Endothelial cell (in vitro differentiated cells): ENCODE data around the gene TJAP1. TPM values are rescaled to one million over a fixed set of nuclear protein-coding genes. Genes with fewer than 3 reads are reported as not detected.

Source experiments
- DNase-seq: peaks from one replicate; pipeline ENCODE4 v3.0.0; 2021; ENCODE audit warnings: low spot score
- H3K27ac Mint-ChIP-seq: one replicate; pipeline ENCODE4 v1.8.0; 2021; ENCODE audit warnings: mixed read lengths, inconsistent platforms; ENCODE audit not compliant: unreplicated experiment
- H3K27me3 Mint-ChIP-seq: one replicate; pipeline ENCODE4 v1.8.0; 2021; ENCODE audit warnings: mild to moderate bottlenecking, moderate library complexity, mixed read lengths, inconsistent platforms; ENCODE audit not compliant: unreplicated experiment
- H3K36me3 Mint-ChIP-seq: one replicate; pipeline ENCODE4 v1.8.0; 2021; ENCODE audit warnings: mild to moderate bottlenecking, low read depth, mixed read lengths, inconsistent platforms; ENCODE audit not compliant: unreplicated experiment
- H3K4me1 Mint-ChIP-seq: one replicate; pipeline ENCODE4 v1.8.0; 2021; ENCODE audit warnings: mild to moderate bottlenecking, mixed read lengths, inconsistent platforms; ENCODE audit not compliant: unreplicated experiment
- H3K4me3 Mint-ChIP-seq: one replicate; pipeline ENCODE4 v1.8.0; 2021; ENCODE audit warnings: mild to moderate bottlenecking, mixed read lengths, inconsistent platforms; ENCODE audit not compliant: unreplicated experiment
- H3K9me3 Mint-ChIP-seq: one replicate; pipeline ENCODE4 v1.8.0; 2021; ENCODE audit warnings: mixed read lengths, inconsistent platforms; ENCODE audit not compliant: unreplicated experiment
- total RNA-seq: library from RNA; stranded (reverse); fragmentation: NEBNext Ultra II Directional; extraction: Animal tissue kit (Norgen Biotek cat#: 25700); gene quantifications from one replicate; pipeline ENCODE4 v1.2.1, GENCODE V29; 2021; ENCODE audit not compliant: unreplicated experiment
- TF ChIP-seq, protein P1 (sequence below): fragments of 200-600 bp; sonication (generic); IDR thresholded peaks from one replicate; pipeline ENCODE4 v1.5.0; 2021; ENCODE audit warnings: antibody characterized with exemption; ENCODE audit not compliant: unreplicated experiment

TJAP1 gene
- total RNA-seq, 1 donor from 2014 or later, result 41.8 TPM

DNA sequence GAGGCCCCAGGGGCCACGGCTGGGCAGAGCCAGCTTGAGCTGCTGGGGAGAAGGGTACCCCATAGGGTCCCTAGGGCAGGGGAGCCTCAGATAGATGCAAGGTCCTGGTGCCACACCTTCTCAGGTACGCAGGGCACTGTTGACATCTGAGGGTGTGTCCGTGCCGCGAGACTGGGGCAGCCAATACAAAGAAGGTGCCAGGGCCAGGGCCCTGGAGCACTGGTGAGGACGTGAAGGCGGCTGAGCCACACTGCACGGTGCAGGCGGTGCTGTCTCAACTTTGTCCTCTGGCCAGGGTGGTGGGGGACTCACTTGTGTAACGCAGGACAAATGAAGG lies 33.4 kb downstream of the TJAP1 start:
- TF ChIP-seq, protein P1, sequence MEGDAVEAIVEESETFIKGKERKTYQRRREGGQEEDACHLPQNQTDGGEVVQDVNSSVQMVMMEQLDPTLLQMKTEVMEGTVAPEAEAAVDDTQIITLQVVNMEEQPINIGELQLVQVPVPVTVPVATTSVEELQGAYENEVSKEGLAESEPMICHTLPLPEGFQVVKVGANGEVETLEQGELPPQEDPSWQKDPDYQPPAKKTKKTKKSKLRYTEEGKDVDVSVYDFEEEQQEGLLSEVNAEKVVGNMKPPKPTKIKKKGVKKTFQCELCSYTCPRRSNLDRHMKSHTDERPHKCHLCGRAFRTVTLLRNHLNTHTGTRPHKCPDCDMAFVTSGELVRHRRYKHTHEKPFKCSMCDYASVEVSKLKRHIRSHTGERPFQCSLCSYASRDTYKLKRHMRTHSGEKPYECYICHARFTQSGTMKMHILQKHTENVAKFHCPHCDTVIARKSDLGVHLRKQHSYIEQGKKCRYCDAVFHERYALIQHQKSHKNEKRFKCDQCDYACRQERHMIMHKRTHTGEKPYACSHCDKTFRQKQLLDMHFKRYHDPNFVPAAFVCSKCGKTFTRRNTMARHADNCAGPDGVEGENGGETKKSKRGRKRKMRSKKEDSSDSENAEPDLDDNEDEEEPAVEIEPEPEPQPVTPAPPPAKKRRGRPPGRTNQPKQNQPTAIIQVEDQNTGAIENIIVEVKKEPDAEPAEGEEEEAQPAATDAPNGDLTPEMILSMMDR, result no peak
- Mint-ChIP-seq H3K27ac (no peak overlapping the region), H3K9me3 (no peaks in the 10 kb centered on the region)

DNA sequence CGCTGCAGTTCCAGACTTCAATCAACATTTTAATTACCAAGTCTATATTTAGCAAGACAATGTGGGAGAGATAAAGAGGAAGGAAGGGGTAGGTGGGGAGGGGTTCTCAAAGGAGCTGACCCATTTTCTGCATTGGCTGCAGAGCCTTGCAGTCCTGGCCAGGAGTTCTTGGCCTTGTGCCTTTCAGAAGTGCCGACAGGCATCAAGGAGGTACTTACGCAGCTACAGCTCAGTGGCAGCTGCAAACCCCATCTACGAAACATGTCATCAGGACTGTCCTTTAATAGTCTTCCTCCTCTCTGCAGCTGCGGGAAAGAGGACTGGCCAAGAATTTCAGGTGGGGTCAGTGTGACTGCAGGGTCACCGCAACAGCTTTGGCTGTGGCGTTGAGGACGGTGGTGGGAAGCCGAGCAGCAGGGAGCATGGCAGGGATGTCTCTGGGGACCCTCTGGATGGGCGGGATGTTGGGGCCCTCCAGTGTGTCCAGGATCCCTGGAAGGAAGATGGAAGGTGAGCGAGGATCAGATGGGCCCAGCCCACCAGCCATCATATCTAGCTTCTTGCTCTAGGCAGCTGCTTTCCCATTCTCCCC lies 34.5 kb downstream of the TJAP1 start:
- Mint-ChIP-seq H3K27ac (no peak overlapping the region), H3K27me3 (peaks cover 22% of the 10 kb centered on the region), H3K4me1 (peaks cover 29% of the 10 kb centered on the region), H3K36me3 (peaks cover 47% of the 10 kb centered on the region), H3K9me3 (no peaks in the 10 kb centered on the region), H3K4me3 (peak overlapping the region; percentile 67)
- no peak for DNase-seq
- TF ChIP-seq, protein P1, result no peak

More for the DNA sequence above, 33.4 kb downstream of the TJAP1 start:
- Mint-ChIP-seq H3K4me1 (peaks cover 22% of the 10 kb centered on the region), H3K4me3 (no peak overlapping the region), H3K36me3 (peaks cover 44% of the 10 kb centered on the region), H3K27me3 (peaks cover 21% of the 10 kb centered on the region)
- no peak for DNase-seq

DNA sequence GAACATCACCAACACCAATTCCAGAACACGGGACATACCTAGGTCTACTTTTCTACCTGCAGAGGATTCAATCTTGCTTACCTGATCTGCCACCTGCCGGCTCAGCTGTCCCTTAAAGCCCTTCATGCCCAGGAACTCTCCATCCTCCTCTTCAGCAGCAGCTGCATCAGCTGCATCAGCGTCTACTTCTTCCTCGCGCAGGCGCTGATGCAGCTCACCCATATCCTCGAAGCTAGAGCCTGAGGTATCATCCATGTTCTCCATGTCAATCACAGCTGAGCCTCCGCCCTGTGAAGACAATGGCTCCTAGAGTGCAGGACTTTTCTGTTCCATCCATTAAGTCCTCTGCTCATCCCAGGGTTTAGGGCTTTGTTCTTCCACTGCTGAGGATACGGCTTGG lies 38.4 kb downstream of the TJAP1 start:
- Mint-ChIP-seq H3K4me1 (peaks cover 26% of the 10 kb centered on the region), H3K4me3 (no peak overlapping the region), H3K27ac (no peak overlapping the region), H3K27me3 (peaks cover 8% of the 10 kb centered on the region), H3K36me3 (peaks cover 43% of the 10 kb centered on the region), H3K9me3 (no peaks in the 10 kb centered on the region)
- no peak for DNase-seq
- TF ChIP-seq, protein P1, result no peak

DNA sequence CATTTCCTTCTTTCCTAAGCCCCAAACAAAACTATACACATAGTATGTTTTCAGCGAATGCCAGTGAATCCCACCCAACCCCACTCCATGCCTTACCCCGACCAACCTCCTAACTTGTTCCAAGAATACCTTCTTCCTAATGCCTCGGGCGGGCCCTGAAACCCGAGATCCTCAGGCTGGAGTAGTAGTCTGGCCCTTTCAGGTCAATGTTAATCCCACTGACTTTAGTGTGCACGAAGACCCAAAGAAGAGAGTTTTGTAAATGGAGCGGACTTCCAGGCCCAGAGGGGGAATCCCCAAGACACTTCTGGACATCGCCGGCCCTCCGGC lies 39.0 kb downstream of the TJAP1 start:
- H3K27me3 Mint-ChIP-seq, result peaks cover 10% of the 10 kb centered on the region
- no peaks in the 10 kb centered on the region for H3K9me3 Mint-ChIP-seq
- TF ChIP-seq, protein P1, result no peak
- H3K4me1 Mint-ChIP-seq, result peaks cover 26% of the 10 kb centered on the region
- no peak overlapping the region for H3K27ac Mint-ChIP-seq
- no peak overlapping the region for H3K4me3 Mint-ChIP-seq
- DNase-seq, result no peak
- peaks cover 43% of the 10 kb centered on the region for H3K36me3 Mint-ChIP-seq

DNA sequence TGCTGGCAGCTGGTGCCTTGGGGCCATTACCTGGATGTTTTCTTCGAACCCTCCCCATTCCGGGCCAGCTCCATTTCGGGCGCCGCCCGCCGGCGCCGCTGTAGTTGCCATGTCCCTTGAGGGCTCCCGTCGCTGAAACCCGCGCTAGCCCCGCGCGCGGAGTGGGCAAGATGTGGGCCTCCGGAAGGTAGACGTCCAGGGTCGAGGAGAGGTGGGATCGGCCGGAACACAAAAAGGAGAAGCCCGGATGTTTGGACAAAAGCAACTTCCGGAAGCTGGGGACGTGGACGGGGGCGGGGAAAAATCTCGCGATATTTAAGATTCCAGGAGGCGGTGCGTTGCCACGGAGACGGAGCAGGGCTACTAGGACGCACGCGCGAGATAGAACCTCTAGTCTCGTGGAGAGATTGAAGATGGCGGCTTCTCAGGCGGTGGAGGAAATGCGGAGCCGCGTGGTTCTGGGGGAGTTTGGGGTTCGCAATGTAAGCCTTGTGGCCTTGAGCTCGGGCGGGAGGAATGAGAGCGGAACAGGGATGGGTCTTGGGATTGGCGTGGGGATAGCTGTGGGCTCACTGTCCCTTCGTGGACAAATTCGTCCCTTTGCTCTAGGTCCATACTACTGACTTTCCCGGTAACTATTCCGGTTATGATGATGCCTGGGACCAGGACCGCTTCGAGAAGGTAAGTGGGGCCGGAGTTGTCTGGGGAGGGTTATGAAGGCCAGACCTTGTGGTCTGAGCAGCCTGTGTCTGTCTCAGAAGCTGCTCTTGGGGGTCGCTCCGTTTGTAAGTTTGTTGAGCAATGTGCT lies 39.5 kb downstream of the TJAP1 start, which contains the start of the genes POLR1C and YIPF3:
Gene POLR1C (plus strand): TSS at position 393 of the 808 bp plus-strand sequence. CDS start 21 bp downstream, at position 414.
Gene YIPF3 (minus strand): TSS at position 230 of the 808 bp plus-strand sequence. CDS start 119 bp downstream, at position 111.
- Mint-ChIP-seq H3K4me1 (peaks cover 22% of the 10 kb centered on the region), H3K9me3 (no peaks in the 10 kb centered on the region), H3K27me3 (peaks cover 10% of the 10 kb centered on the region), H3K4me3 (no peak within 1 kb of the TSS), H3K36me3 (peaks cover 37% of the 10 kb centered on the region), H3K27ac (no peak within 1 kb of the TSS)
- peak; percentile 93 for DNase-seq
- TF ChIP-seq, protein P1, result no peak
